ENCODE data around the gene CRP. TPM values are rescaled to one million over a fixed set of nuclear protein-coding genes. Genes with fewer than 3 reads are reported as not detected.

Gene CRP
- total and polyA plus RNA-seq, 9 of the 15 experiments (the other 6 are each of a cell fraction or from before 2014, with no cell fraction given): 0.69 TPM; not detected in 8

GRCh38 chr1:159712080-159712479 lies 2.3 kb downstream of the CRP start (continued):
- TF ChIP-seq SIX5 (IDR thresholded peaks at IDR 0.05; ENCODE audit: borderline replicate concordance in 1 of 2, insufficient read depth in 1 of 2, low read depth in 1 of 2, low read length in 2 of 2) (no peak), HMBOX1 (IDR thresholded peaks at IDR 0.05) (no peak), CUX1 (CRISPR knock-in tag; IDR thresholded peaks at IDR 0.05) (no peak), JUN (IDR thresholded peaks at IDR 0.05; ENCODE audit: borderline replicate concordance, low read depth, low read length) (no peak), JUN (CRISPR knock-in tag; IDR thresholded peaks at IDR 0.05; ENCODE audit: borderline replicate concordance) (no peak), NFIX (CRISPR knock-in tag; IDR thresholded peaks at IDR 0.05; ENCODE audit: low read depth) (no peak)

All from K562 (cell line).